ENCODE measurements around the gene RBCK1.

Gene RBCK1

DNA sequence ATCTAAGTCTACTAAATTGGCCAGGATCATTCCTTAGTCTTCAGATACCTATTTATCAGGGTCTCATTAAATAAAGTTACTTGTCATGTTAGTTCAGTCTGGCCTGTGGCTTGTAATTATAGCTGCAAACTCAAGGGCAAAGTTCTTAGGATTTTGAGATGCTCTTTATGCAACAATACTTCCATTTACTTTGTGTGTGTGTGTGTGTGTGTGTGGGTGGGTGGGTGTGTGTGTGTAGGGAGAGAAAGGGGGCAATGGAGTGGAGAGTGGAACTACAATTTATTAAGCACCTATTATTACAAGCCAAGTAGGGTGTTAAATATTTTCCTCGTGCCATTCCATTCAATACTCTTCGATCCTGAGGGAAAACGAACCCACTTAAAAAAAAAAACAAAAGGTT is 71.9 kb downstream of the RBCK1 start:
- no peak for TF ChIP-seq EZH2 (IDR thresholded peaks at IDR 0.05; ENCODE audit: borderline replicate concordance, low read depth, low read length, severe bottlenecking)
- TF ChIP-seq, protein P1, sequence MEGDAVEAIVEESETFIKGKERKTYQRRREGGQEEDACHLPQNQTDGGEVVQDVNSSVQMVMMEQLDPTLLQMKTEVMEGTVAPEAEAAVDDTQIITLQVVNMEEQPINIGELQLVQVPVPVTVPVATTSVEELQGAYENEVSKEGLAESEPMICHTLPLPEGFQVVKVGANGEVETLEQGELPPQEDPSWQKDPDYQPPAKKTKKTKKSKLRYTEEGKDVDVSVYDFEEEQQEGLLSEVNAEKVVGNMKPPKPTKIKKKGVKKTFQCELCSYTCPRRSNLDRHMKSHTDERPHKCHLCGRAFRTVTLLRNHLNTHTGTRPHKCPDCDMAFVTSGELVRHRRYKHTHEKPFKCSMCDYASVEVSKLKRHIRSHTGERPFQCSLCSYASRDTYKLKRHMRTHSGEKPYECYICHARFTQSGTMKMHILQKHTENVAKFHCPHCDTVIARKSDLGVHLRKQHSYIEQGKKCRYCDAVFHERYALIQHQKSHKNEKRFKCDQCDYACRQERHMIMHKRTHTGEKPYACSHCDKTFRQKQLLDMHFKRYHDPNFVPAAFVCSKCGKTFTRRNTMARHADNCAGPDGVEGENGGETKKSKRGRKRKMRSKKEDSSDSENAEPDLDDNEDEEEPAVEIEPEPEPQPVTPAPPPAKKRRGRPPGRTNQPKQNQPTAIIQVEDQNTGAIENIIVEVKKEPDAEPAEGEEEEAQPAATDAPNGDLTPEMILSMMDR (IDR thresholded peaks at IDR 0.05; ENCODE audit: borderline replicate concordance, extremely low read depth, low read length, poor library complexity, severe bottlenecking), result no peak
- no peaks in the 10 kb centered on the region for H3K9me3 ChIP-seq (ENCODE audit: insufficient read depth, low read length, severe bottlenecking)
- DNase-seq, result no peak
- no peak overlapping the region for H2AFZ ChIP-seq (ENCODE audit: low read depth, low read length)
- H4K20me1 ChIP-seq (ENCODE audit: insufficient read depth, low read length), result peaks cover 10% of the 10 kb centered on the region; the same call in 1 of the 2 replicates
- no peaks in the 10 kb centered on the region for H3K27me3 ChIP-seq (ENCODE audit: insufficient read depth, low read length, poor library complexity)
- no peak overlapping the region for H3K27ac ChIP-seq (ENCODE audit: low read length)
- ATAC-seq (ENCODE audit: insufficient read depth, low read depth), result no peak
- H3K4me2 ChIP-seq (ENCODE audit: insufficient read depth, low read length), result no peak overlapping the region
- H3K9ac ChIP-seq (ENCODE audit: low read depth, low read length), result no peak overlapping the region
- no peaks in the 10 kb centered on the region for H3K79me2 ChIP-seq (ENCODE audit: insufficient read depth, low read length)
- H3K4me1 ChIP-seq (ENCODE audit: insufficient read depth, low read length), result no peaks in the 10 kb centered on the region
- peaks cover 81% of the 10 kb centered on the region for H3K36me3 ChIP-seq (ENCODE audit: insufficient read depth, low read length)
- H3K4me3 ChIP-seq (ENCODE audit: low read depth in 1 of 2, low read length in 2 of 2), result no peak overlapping the region

DNA sequence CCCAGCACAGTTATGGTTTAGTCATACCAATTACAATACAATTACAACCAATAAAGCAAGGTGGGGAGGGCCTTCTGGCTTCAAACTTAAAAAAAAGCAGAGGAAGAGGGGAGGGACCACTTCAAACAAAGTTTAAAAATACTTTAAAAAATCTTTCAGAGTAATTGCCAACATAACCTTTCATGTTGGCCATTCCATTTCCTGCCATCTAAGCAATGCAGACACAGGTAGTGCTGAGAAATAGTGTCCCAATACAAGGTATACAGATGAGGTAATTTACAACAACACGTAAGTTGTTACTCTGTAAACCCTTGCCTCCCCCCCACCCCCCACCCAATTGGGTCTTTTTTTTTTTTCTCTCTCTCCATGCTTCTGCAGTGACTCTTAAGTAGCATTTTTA is 73.1 kb downstream of the RBCK1 start:
- Histone ChIP-seq H3K79me2 (ENCODE audit: insufficient read depth, low read length) (no peaks in the 10 kb centered on the region), H3K4me2 (ENCODE audit: insufficient read depth, low read length) (no peak overlapping the region), H2AFZ (ENCODE audit: low read depth, low read length) (no peak overlapping the region), H3K27me3 (ENCODE audit: insufficient read depth, low read length, poor library complexity) (no peaks in the 10 kb centered on the region), H3K36me3 (ENCODE audit: insufficient read depth, low read length) (peaks cover 86% of the 10 kb centered on the region), H3K4me1 (ENCODE audit: insufficient read depth, low read length) (no peaks in the 10 kb centered on the region), H4K20me1 (ENCODE audit: insufficient read depth, low read length) (peaks cover 10% of the 10 kb centered on the region; the same call in 1 of the 2 replicates), H3K4me3 (ENCODE audit: low read depth in 1 of 2, low read length in 2 of 2) (no peak overlapping the region), H3K9me3 (ENCODE audit: insufficient read depth, low read length, severe bottlenecking) (no peaks in the 10 kb centered on the region), H3K9ac (ENCODE audit: low read depth, low read length) (no peak overlapping the region), H3K27ac (ENCODE audit: low read length) (no peak overlapping the region)
- TF ChIP-seq, protein P1 (IDR thresholded peaks at IDR 0.05; ENCODE audit: borderline replicate concordance, extremely low read depth, low read length, poor library complexity, severe bottlenecking), result no peak
- no peak for TF ChIP-seq EZH2 (IDR thresholded peaks at IDR 0.05; ENCODE audit: borderline replicate concordance, low read depth, low read length, severe bottlenecking)
- ATAC-seq (ENCODE audit: insufficient read depth, low read depth), result peak; percentile 53
- DNase-seq, result no peak

Data from DND-41 (cell line).